ENCODE results near the gene SLC16A12. TPM values are rescaled to one million over a fixed set of nuclear protein-coding genes. Genes with fewer than 3 reads are reported as not detected.

SLC16A12 gene
- total and polyA plus RNA-seq, 8 donors, result 0.06 to 9.7 (median 0.81) TPM; not detected in 2

DNA sequence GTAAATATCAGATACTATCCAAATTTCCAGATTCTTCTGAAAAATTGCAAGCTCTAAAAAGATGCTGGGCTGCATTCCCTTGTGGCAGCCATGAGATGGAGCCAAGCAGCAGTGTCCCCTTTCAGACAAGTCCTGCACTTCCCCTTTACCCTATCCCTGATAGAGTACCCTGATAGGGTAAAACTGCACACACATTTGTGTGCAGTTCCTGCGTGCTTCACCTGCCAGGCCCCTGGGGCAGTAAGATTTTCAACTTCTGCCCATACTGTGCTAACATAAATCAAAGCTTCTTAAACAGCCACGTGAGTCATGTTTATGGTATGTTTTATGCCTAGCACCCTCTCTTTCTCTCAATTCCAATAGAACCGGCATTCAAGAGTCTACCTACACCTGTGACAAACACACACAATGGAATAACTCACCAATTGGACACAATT, 68.8 kb downstream of the SLC16A12 start:
- Histone ChIP-seq H3K4me1 (peaks cover 0 to 11% (median 0%) of the 10 kb centered on the region in 4 donors), H3K9me3 (no peaks in the 10 kb centered on the region), H3K27ac (no peak overlapping the region), H3K27me3 (no peaks in the 10 kb centered on the region), H3K4me3 (no peak overlapping the region), H3K36me3 (no peaks in the 10 kb centered on the region)
- TF ChIP-seq POLR2A (IDR thresholded peaks at IDR 0.05) (no peak), EP300 (IDR thresholded peaks at IDR 0.05) (no peak), POLR2AphosphoS5 (IDR thresholded peaks at IDR 0.05) (no peak)
- TF ChIP-seq, protein P1, sequence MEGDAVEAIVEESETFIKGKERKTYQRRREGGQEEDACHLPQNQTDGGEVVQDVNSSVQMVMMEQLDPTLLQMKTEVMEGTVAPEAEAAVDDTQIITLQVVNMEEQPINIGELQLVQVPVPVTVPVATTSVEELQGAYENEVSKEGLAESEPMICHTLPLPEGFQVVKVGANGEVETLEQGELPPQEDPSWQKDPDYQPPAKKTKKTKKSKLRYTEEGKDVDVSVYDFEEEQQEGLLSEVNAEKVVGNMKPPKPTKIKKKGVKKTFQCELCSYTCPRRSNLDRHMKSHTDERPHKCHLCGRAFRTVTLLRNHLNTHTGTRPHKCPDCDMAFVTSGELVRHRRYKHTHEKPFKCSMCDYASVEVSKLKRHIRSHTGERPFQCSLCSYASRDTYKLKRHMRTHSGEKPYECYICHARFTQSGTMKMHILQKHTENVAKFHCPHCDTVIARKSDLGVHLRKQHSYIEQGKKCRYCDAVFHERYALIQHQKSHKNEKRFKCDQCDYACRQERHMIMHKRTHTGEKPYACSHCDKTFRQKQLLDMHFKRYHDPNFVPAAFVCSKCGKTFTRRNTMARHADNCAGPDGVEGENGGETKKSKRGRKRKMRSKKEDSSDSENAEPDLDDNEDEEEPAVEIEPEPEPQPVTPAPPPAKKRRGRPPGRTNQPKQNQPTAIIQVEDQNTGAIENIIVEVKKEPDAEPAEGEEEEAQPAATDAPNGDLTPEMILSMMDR (IDR thresholded peaks at IDR 0.05), result peak in 3 of 7 experiments; percentile 9 to 34 (median 13)
- DNase-seq, result peak in 1 of 2 donors; percentile 68
- 17 to 34% (median 28%) methylated on average over 3 of the region's 3 CpGs for WGBS, 5 donors
- intact Hi-C loops (cut with DNase I; ENCODE audit: low total_unique reads), result no loop called here

DNA sequence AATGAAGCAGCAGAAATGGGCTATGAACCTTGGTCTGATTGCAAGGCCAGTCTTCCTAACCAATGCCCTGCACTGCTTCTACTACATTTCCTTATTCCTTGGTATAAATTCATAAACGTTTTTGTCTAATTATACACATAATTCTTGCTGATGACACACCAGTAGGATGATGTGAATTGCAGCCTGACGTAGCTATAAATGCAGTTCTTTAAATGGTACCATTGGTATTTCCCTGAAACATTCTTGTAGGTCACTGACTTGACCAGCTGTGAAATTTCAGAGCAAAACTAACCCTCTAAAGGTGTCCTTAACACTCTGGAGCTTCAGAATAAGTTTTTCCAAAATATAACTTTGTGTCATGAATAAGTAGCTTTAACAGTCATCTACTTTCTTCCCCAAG, 70.2 kb downstream of the SLC16A12 start:
- no peaks in the 10 kb centered on the region for H3K9me3 ChIP-seq
- intact Hi-C loops (cut with DNase I; ENCODE audit: low total_unique reads), result no loop called here
- H3K36me3 ChIP-seq, result no peaks in the 10 kb centered on the region
- DNase-seq, result no peak
- no peak overlapping the region for H3K27ac ChIP-seq
- H3K4me1 ChIP-seq, result peaks cover 0 to 11% (median 0%) of the 10 kb centered on the region in 4 donors
- no peak for TF ChIP-seq EP300 (IDR thresholded peaks at IDR 0.05)
- no peak for TF ChIP-seq POLR2AphosphoS5 (IDR thresholded peaks at IDR 0.05)
- TF ChIP-seq, protein P1 (IDR thresholded peaks at IDR 0.05), result no peak
- no peak for TF ChIP-seq POLR2A (IDR thresholded peaks at IDR 0.05)
- 52 to 63% (median 60%) methylated on average over 2 of the region's 2 CpGs for WGBS, 5 donors
- no peak overlapping the region for H3K4me3 ChIP-seq
- H3K27me3 ChIP-seq, result no peaks in the 10 kb centered on the region

GRCh38 chr10:89463846-89464537, 71.4 kb downstream of the SLC16A12 start:
- intact Hi-C loops (cut with DNase I; ENCODE audit: low total_unique reads), result no loop called here
- 78 to 88% (median 85%) methylated on average over 6 of the region's 6 CpGs for WGBS, 5 donors
- Histone ChIP-seq H3K36me3 (no peaks in the 10 kb centered on the region), H3K27me3 (no peaks in the 10 kb centered on the region), H3K27ac (no peak overlapping the region), H3K4me3 (no peak overlapping the region), H3K4me1 (peaks cover 0 to 11% (median 0%) of the 10 kb centered on the region in 4 donors), H3K9me3 (no peaks in the 10 kb centered on the region)
- TF ChIP-seq, protein P1 (IDR thresholded peaks at IDR 0.05), result no peak
- TF ChIP-seq POLR2A (IDR thresholded peaks at IDR 0.05) (no peak), EP300 (IDR thresholded peaks at IDR 0.05) (no peak), POLR2AphosphoS5 (IDR thresholded peaks at IDR 0.05) (no peak)
- DNase-seq, result no peak

DNA sequence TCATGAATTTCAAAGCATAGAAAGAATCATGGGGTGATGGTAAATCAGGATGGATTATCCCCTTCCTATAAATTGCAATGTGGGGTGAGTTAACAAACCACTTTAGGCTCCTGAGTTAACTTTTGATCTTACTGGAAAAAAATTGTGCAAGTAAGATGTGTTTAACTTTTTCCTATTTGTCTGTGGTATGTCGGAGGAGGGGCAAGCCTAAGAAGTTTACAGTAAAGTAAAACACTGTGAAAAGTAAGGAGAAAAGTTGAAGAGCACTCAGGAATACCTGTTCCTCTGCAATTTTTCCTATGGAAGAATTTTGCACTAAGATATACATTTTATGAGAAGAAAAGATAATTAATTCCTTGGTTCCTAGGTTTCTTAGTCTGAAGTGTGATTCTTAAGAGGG, 76.6 kb downstream of the SLC16A12 start:
- Histone ChIP-seq H3K36me3 (no peaks in the 10 kb centered on the region), H3K4me3 (no peak overlapping the region), H3K4me1 (peaks cover 0 to 3% (median 0%) of the 10 kb centered on the region in 4 donors), H3K9me3 (no peaks in the 10 kb centered on the region), H3K27ac (no peak overlapping the region), H3K27me3 (no peaks in the 10 kb centered on the region)
- no peak for DNase-seq
- TF ChIP-seq POLR2A (IDR thresholded peaks at IDR 0.05) (no peak), EP300 (IDR thresholded peaks at IDR 0.05) (no peak), POLR2AphosphoS5 (IDR thresholded peaks at IDR 0.05) (no peak)
- TF ChIP-seq, protein P1 (IDR thresholded peaks at IDR 0.05), result no peak
- WGBS, 5 donors, result 50 to 73% (median 66%) methylated on average over 1 of the region's 1 CpG
- intact Hi-C loops (cut with DNase I; ENCODE audit: low total_unique reads), result no loop called here
